Liver (tissue), 9 donors: ENCODE data around the gene NAP1L4. TPM values are rescaled to one million over a fixed set of nuclear protein-coding genes. Genes with fewer than 3 reads are reported as not detected.

Source experiments
- DNase-seq: peaks from one replicate; pipeline ENCODE4 v3.0.0-alpha.2; 2017; ENCODE audit warnings: low spot score
- H3K27ac ChIP-seq, 2 donors: one replicate each; pipeline ENCODE4 v1.7.0; 2013; ENCODE audit warnings: inconsistent platforms in 2 of 2, low read length in 2 of 2, control low read depth in 1 of 2, low read depth in 1 of 2, mild to moderate bottlenecking in 1 of 2
- H3K27me3 ChIP-seq, 4 donors: one replicate each; pipeline versions ENCODE4 v1.6.1 to v1.7.0; 2013; ENCODE audit warnings: low read length in 3 of 4, inconsistent platforms in 1 of 4, mild to moderate bottlenecking in 1 of 4, moderate library complexity in 1 of 4; ENCODE audit not compliant: control insufficient read depth in 4 of 4, insufficient read depth in 4 of 4
- H3K36me3 ChIP-seq, 4 donors: one replicate each; pipeline versions ENCODE4 v1.6.1 to v1.7.0; 2013; ENCODE audit warnings: low read length in 3 of 4, mild to moderate bottlenecking in 3 of 4, low read depth in 1 of 4, moderate library complexity in 1 of 4; ENCODE audit not compliant: control insufficient read depth in 4 of 4, insufficient read depth in 3 of 4
- H3K4me1 ChIP-seq, 4 donors: one replicate each; pipeline versions ENCODE4 v1.6.1 to v1.7.0; 2013; ENCODE audit warnings: low read length in 3 of 4, mild to moderate bottlenecking in 3 of 4, moderate library complexity in 1 of 4; ENCODE audit not compliant: control insufficient read depth in 4 of 4, insufficient read depth in 4 of 4
- H3K4me3 ChIP-seq, 3 donors: one replicate each; pipeline versions ENCODE4 v1.6.1 to v1.7.0; 2013; ENCODE audit warnings: low read length in 3 of 3, control low read depth in 1 of 3, low read depth in 1 of 3, mild to moderate bottlenecking in 1 of 3
- H3K9ac ChIP-seq, 2 donors: one replicate each; pipeline ENCODE4 v1.7.0; 2013; ENCODE audit warnings: low read length in 2 of 2, mild to moderate bottlenecking in 2 of 2, moderate library complexity in 2 of 2, control low read depth in 1 of 2, low read depth in 1 of 2
- H3K9me3 ChIP-seq, 4 donors: one replicate each; pipeline versions ENCODE4 v1.6.1 to v1.7.0; 2013; ENCODE audit warnings: low read length in 3 of 4; ENCODE audit not compliant: control insufficient read depth in 4 of 4
- EGR1 ChIP-seq, 2 donors: IDR thresholded peaks; 2 replicates each; pipeline ENCODE4 v1.6.1; 2016 to 2018; ENCODE audit warnings: antibody characterized with exemption in 2 of 2, low read depth in 2 of 2
- HNF4G ChIP-seq: IDR thresholded peaks from 2 replicates; pipeline ENCODE4 v1.6.1; 2016; ENCODE audit warnings: antibody characterized with exemption
- RAD21 ChIP-seq, 2 donors: IDR thresholded peaks; 2 replicates each; pipeline ENCODE4 v1.6.1; 2016; ENCODE audit warnings: antibody characterized with exemption in 2 of 2, mild to moderate bottlenecking in 2 of 2
- RXRA ChIP-seq, 2 donors: IDR thresholded peaks; 2 replicates each; pipeline ENCODE4 v1.6.1; 2017 to 2018; ENCODE audit warnings: antibody characterized with exemption in 2 of 2, mild to moderate bottlenecking in 1 of 2
- SP1 ChIP-seq: IDR thresholded peaks from 2 replicates; pipeline ENCODE4 v1.6.1; 2018; ENCODE audit warnings: antibody characterized with exemption, mild to moderate bottlenecking
- TAF1 ChIP-seq: conservative IDR thresholded peaks from 2 replicates; pipeline ENCODE4 v1.6.1; 2016; ENCODE audit warnings: antibody characterized with exemption, mild to moderate bottlenecking
- YY1 ChIP-seq: IDR thresholded peaks from 2 replicates; pipeline ENCODE4 v1.6.1; 2016; ENCODE audit warnings: antibody characterized with exemption, mild to moderate bottlenecking
- WGBS: extraction: QIAGEN DNeasy Blood & Tissue Kit; methylation state at CpG from one replicate; pipeline ENCODE4 v1.1.7; 2013; 5-methylcytosine and 5-hydroxymethylcytosine counted together
- polyA plus RNA-seq, 2 donors: library from polyadenylated mRNA; stranded (reverse) in 1 of 2; unstranded in 1 of 2; fragments of 200-250 nt in 1 of 2; fragments of >200 nt in 1 of 2; fragmentation: Nextera tagmentation in 1 of 2; extraction: Ambion mirVana in 1 of 2; gene quantifications; one replicate each; pipeline versions ENCODE4 v1.2.1 to v1.2.3, GENCODE V29; 2013 to 2015
- total RNA-seq, 2 donors: library from RNA; depleted of rRNA; stranded (reverse); fragments of >200 nt; gene quantifications; one replicate each; pipeline ENCODE4 v1.2.3, GENCODE V29; 2014
- TF ChIP-seq, protein P1 (sequence below): IDR thresholded peaks from 2 replicates; pipeline ENCODE4 v1.6.1; 2016; ENCODE audit warnings: antibody characterized with exemption
- TF ChIP-seq, protein P2 (sequence below): IDR thresholded peaks from 2 replicates; pipeline ENCODE4 v1.6.1; 2016; ENCODE audit warnings: antibody characterized with exemption, mild to moderate bottlenecking
- TF ChIP-seq, protein P3 (sequence below): IDR thresholded peaks from 2 replicates; pipeline ENCODE4 v1.6.1; 2016; ENCODE audit warnings: antibody characterized with exemption
- TF ChIP-seq, protein P4 (sequence below): fragments of 150-350 bp; IDR thresholded peaks from 2 replicates; pipeline ENCODE4 v1.5.1; 2017; ENCODE audit warnings: improper control_type of control experiment, low read depth, low read length; ENCODE audit not compliant: missing input control
- donor health status: healthy.
- donor health status: healthy.
- donor health status: healthy.
- donor health status: healthy.
- donor health status: healthy.

NAP1L4 gene, protein sequence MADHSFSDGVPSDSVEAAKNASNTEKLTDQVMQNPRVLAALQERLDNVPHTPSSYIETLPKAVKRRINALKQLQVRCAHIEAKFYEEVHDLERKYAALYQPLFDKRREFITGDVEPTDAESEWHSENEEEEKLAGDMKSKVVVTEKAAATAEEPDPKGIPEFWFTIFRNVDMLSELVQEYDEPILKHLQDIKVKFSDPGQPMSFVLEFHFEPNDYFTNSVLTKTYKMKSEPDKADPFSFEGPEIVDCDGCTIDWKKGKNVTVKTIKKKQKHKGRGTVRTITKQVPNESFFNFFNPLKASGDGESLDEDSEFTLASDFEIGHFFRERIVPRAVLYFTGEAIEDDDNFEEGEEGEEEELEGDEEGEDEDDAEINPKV
- total RNA-seq (100 to 1,000 TPM in 1 of 2 donors, 10 to 100 TPM in 1; 58.8 to 110 TPM), polyA plus RNA-seq (10 to 100 TPM; 33.2 to 34.5 TPM)

DNA sequence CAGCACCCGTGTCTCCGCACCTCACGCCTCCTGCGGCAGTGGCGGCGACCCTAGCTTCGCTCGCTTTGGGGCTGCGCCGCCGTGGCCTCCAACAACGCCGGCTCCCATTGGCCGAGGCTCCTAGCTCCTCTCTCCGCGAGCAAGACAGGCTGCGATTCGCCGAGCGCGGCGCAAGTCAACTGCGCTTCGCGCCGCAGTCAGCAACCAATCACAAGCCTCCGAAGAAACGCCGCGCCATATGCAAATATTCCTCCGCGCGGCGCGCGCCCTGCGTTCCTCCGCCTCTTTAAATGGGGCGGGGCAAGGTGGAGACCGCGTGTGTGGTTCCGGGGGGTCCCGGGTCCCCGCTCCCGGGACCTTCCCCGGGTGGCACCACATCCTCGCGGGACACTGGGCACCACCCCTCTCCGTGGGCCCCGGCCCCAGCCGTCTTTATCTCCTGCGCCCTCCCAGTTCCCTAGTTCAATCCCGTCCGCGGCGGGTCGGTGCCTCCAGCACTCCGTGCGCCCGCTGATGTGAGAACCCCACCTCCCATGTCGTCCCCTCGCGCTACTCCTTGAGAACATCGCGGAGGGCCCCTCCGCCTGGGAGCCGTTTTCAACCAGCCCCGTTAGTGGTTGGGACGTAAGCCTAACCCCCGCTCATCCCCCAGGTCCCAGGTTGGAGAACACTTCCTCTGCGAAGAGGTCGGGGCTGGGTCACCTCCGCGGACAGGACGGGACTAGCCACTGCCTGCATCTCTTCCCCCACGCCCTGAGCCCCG, at the start of gene NAP1L4:
NAP1L4 (minus strand) TSS at position 96 of the 763 bp plus-strand sequence. CDS start 13,109 bp downstream, outside the sequence.
- Histone ChIP-seq H3K27ac (peak within 1 kb of the TSS; percentile 77 to 92), H3K9me3 (no peaks in the 10 kb centered on the region), H3K4me3 (peak within 1 kb of the TSS; percentile 73 to 96 (median 76)), H3K36me3 (no peaks in the 10 kb centered on the region), H3K27me3 (no peaks in the 10 kb centered on the region), H3K9ac (peak within 1 kb of the TSS; percentile 63 to 93), H3K4me1 (peaks cover 7 to 42% (median 36%) of the 10 kb centered on the region in 4 donors)
- peak; percentile 87 for TF ChIP-seq SP1
- no peak for TF ChIP-seq RAD21 (IDR thresholded peaks at IDR 0.05)
- TF ChIP-seq HNF4G = no peak
- TF ChIP-seq, protein P1, sequence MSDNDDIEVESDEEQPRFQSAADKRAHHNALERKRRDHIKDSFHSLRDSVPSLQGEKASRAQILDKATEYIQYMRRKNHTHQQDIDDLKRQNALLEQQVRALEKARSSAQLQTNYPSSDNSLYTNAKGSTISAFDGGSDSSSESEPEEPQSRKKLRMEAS = peak; percentile 58
- no peak for TF ChIP-seq EGR1 (IDR thresholded peaks at IDR 0.05; ENCODE audit: low read depth in 2 of 2)
- peak; percentile 80 for TF ChIP-seq YY1
- peak; percentile 96 for DNase-seq
- WGBS = under 1% methylated on average over 77 of the region's 77 CpGs

DNA sequence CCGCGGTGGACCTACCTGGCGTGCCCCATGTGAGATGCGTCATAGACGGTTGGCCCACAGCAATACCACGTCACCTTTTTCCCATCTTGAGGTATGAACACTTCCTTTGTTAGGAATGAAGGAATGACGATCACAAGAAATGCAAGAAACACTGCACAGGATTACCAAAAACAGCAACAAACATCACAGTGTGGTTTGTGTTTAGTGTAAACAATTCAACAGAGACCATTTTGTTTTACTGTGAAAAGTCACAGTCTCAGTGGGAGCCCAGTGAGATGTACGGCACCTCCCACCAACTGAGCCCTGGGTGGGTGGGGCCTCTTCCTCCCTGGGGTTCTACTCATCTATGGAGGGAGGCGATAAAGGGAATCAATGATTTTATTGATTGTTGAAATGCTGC, 48.8 kb upstream of the NAP1L4 start:
- H3K4me1 ChIP-seq = peaks cover 20 to 52% (median 34%) of the 10 kb centered on the region in 4 donors
- H3K27me3 ChIP-seq = no peaks in the 10 kb centered on the region

More for the DNA sequence above, 48.8 kb upstream of the NAP1L4 start:
- 88% methylated on average over 9 of the region's 9 CpGs for WGBS
- H3K4me3 ChIP-seq = no peak overlapping the region
- peaks cover 4 to 43% (median 31%) of the 10 kb centered on the region in 4 donors for H3K36me3 ChIP-seq
- H3K9ac ChIP-seq = no peak overlapping the region
- peak overlapping the region; percentile 95 to 99 for H3K27ac ChIP-seq
- no peaks in the 10 kb centered on the region for H3K9me3 ChIP-seq
- no peak for DNase-seq
- TF ChIP-seq TAF1 (no peak), YY1 (no peak), RXRA (IDR thresholded peaks at IDR 0.05) (no peak)
- TF ChIP-seq, protein P1 = no peak
- TF ChIP-seq, protein P2, sequence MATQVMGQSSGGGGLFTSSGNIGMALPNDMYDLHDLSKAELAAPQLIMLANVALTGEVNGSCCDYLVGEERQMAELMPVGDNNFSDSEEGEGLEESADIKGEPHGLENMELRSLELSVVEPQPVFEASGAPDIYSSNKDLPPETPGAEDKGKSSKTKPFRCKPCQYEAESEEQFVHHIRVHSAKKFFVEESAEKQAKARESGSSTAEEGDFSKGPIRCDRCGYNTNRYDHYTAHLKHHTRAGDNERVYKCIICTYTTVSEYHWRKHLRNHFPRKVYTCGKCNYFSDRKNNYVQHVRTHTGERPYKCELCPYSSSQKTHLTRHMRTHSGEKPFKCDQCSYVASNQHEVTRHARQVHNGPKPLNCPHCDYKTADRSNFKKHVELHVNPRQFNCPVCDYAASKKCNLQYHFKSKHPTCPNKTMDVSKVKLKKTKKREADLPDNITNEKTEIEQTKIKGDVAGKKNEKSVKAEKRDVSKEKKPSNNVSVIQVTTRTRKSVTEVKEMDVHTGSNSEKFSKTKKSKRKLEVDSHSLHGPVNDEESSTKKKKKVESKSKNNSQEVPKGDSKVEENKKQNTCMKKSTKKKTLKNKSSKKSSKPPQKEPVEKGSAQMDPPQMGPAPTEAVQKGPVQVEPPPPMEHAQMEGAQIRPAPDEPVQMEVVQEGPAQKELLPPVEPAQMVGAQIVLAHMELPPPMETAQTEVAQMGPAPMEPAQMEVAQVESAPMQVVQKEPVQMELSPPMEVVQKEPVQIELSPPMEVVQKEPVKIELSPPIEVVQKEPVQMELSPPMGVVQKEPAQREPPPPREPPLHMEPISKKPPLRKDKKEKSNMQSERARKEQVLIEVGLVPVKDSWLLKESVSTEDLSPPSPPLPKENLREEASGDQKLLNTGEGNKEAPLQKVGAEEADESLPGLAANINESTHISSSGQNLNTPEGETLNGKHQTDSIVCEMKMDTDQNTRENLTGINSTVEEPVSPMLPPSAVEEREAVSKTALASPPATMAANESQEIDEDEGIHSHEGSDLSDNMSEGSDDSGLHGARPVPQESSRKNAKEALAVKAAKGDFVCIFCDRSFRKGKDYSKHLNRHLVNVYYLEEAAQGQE = no peak
- TF ChIP-seq, protein P3, sequence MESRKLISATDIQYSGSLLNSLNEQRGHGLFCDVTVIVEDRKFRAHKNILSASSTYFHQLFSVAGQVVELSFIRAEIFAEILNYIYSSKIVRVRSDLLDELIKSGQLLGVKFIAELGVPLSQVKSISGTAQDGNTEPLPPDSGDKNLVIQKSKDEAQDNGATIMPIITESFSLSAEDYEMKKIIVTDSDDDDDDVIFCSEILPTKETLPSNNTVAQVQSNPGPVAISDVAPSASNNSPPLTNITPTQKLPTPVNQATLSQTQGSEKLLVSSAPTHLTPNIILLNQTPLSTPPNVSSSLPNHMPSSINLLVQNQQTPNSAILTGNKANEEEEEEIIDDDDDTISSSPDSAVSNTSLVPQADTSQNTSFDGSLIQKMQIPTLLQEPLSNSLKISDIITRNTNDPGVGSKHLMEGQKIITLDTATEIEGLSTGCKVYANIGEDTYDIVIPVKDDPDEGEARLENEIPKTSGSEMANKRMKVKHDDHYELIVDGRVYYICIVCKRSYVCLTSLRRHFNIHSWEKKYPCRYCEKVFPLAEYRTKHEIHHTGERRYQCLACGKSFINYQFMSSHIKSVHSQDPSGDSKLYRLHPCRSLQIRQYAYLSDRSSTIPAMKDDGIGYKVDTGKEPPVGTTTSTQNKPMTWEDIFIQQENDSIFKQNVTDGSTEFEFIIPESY = no peak
- TF ChIP-seq, protein P4, sequence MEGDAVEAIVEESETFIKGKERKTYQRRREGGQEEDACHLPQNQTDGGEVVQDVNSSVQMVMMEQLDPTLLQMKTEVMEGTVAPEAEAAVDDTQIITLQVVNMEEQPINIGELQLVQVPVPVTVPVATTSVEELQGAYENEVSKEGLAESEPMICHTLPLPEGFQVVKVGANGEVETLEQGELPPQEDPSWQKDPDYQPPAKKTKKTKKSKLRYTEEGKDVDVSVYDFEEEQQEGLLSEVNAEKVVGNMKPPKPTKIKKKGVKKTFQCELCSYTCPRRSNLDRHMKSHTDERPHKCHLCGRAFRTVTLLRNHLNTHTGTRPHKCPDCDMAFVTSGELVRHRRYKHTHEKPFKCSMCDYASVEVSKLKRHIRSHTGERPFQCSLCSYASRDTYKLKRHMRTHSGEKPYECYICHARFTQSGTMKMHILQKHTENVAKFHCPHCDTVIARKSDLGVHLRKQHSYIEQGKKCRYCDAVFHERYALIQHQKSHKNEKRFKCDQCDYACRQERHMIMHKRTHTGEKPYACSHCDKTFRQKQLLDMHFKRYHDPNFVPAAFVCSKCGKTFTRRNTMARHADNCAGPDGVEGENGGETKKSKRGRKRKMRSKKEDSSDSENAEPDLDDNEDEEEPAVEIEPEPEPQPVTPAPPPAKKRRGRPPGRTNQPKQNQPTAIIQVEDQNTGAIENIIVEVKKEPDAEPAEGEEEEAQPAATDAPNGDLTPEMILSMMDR = no peak
